ENCODE data around the gene PNKD.

Gene PNKD

DNA sequence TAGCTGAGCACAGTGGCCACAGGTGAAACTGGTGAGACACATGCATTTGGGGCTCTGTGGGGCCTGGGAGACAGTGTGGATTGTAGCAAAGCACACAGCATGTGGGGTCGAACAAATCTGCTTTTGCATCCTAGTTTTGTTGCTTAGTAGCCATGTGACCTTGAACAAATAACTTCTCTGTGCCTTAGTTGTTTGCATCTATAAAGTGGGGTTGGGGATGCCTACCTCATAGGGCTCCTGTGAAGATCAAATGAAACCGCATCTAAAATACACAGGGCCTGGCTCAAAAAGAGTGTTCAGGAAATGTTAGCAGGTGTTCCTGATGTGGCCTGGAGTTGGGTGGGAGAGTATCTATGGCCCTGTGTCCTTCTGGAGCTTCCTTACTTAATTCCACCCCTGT lies 56.0 kb downstream of the PNKD start:
- peak overlapping the region in 3 of 11 experiments; percentile 46 to 85 (median 84); a peak in 5 of 22 replicates for H3K9ac ChIP-seq
- H3K4me3 ChIP-seq, result peak overlapping the region in 3 of 10 experiments; percentile 43 to 76 (median 73); a peak in 6 of 20 replicates
- H3K27me3 ChIP-seq, result no peaks in the 10 kb centered on the region
- peak overlapping the region in 2 of 11 experiments; percentile 29 to 57; a peak in 3 of 22 replicates for H3K27ac ChIP-seq
- peaks cover 0 to 34% (median 0%) of the 10 kb centered on the region in 11 experiments; a peak in 3 of 22 replicates for H3K36me3 ChIP-seq
- no peaks in the 10 kb centered on the region for H4K20me1 ChIP-seq
- H3K4me2 ChIP-seq, result peak overlapping the region in 7 of 11 experiments; percentile 31 to 98 (median 95); a peak in 12 of 22 replicates
- H3K4me1 ChIP-seq, result peaks cover 60 to 96% (median 87%) of the 10 kb centered on the region in 10 experiments
- no peaks in the 10 kb centered on the region for H3K9me3 ChIP-seq (replicated peaks in 1 of 11)
- no peak for TF ChIP-seq Cebpa-rat (IDR thresholded peaks at IDR 0.05)

DNA sequence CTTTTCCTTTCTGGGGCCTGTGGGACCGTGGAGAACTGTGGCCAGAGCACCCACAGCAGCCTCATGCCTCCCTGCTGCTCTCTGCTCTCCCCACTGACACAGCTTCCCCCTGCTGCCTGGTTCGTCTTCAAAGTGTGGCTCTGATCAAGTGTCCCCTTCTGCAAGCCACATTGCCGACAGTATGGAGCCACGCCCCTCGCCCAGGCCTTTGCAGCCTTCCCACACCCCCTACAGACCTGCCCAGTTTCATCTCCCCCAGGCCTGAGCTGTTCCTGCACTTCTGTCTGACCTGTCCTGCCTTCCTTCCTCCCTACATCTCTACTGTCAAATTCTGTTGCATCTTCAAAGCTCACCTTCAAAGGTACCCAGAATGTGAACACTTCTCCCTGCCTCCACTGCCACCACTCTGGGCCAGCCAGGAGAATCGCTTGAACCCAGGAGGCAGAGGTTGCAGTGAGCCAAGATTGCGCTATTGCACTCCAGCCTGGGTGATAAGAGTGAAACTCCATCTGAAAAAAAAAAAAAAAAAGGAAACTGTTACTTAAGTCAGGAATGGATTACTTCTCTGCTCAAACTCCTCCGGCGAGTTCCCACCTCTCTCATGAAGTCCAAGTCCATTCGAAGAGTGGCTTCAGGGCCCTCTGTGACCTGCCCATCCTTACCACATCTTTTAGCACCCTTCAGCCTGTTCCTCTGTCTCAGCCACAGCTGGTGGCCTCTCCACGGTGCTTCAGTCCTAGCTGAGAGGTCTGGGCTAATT lies 57.3 kb downstream of the PNKD start:
- peaks cover 0 to 34% (median 0%) of the 10 kb centered on the region in 11 experiments; a peak in 3 of 22 replicates for H3K36me3 ChIP-seq
- H4K20me1 ChIP-seq, result no peaks in the 10 kb centered on the region
- H3K4me1 ChIP-seq, result peaks cover 64 to 96% (median 87%) of the 10 kb centered on the region in 10 experiments
- peak overlapping the region; percentile 8 to 98 (median 91); a peak in 18 of 22 replicates for H3K4me2 ChIP-seq
- no peaks in the 10 kb centered on the region for H3K9me3 ChIP-seq (replicated peaks in 1 of 11)
- H3K4me3 ChIP-seq, result peak overlapping the region in 4 of 10 experiments; percentile 4 to 76 (median 42); a peak in 2 of 20 replicates
- no peak for TF ChIP-seq Cebpa-rat (IDR thresholded peaks at IDR 0.05)
- peak overlapping the region in 7 of 11 experiments; percentile 2 to 85 (median 41); a peak in 11 of 22 replicates for H3K9ac ChIP-seq
- no peaks in the 10 kb centered on the region for H3K27me3 ChIP-seq
- peak overlapping the region in 8 of 11 experiments; percentile 2 to 93 (median 38); a peak in 10 of 22 replicates for H3K27ac ChIP-seq

DNA sequence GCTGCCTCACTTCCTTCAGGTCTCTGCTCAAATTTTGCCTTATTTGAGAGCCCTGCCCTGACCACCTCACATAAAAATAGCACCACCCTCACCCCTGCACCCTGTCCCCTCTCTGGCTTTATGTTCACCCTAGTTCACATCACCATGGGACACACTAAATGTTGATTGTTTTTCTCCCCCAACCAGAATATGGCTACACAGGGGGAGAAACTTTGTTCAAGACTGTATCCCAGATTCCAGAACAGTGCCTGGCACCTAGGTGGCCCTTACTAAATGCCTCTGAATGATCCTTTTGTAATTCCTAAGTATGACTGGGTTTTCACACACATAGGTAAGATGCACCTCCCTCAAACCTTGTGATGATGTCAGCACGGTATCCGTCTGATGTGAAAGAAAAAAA lies 58.0 kb downstream of the PNKD start:
- no peaks in the 10 kb centered on the region for H3K9me3 ChIP-seq (replicated peaks in 1 of 11)
- no peaks in the 10 kb centered on the region for H4K20me1 ChIP-seq
- peak overlapping the region in 6 of 11 experiments; percentile 27 to 85 (median 44); a peak in 8 of 22 replicates for H3K9ac ChIP-seq
- H3K27ac ChIP-seq, result peak overlapping the region in 8 of 11 experiments; percentile 2 to 93 (median 32); a peak in 9 of 22 replicates
- peaks cover 67 to 98% (median 88%) of the 10 kb centered on the region in 10 experiments for H3K4me1 ChIP-seq
- TF ChIP-seq Cebpa-rat (IDR thresholded peaks at IDR 0.05), result no peak
- H3K36me3 ChIP-seq, result peaks cover 0 to 34% (median 0%) of the 10 kb centered on the region in 11 experiments; a peak in 3 of 22 replicates
- H3K27me3 ChIP-seq, result no peaks in the 10 kb centered on the region
- no peak overlapping the region for H3K4me3 ChIP-seq
- peak overlapping the region; percentile 85 to 98 (median 93); a peak in 19 of 22 replicates for H3K4me2 ChIP-seq

DNA sequence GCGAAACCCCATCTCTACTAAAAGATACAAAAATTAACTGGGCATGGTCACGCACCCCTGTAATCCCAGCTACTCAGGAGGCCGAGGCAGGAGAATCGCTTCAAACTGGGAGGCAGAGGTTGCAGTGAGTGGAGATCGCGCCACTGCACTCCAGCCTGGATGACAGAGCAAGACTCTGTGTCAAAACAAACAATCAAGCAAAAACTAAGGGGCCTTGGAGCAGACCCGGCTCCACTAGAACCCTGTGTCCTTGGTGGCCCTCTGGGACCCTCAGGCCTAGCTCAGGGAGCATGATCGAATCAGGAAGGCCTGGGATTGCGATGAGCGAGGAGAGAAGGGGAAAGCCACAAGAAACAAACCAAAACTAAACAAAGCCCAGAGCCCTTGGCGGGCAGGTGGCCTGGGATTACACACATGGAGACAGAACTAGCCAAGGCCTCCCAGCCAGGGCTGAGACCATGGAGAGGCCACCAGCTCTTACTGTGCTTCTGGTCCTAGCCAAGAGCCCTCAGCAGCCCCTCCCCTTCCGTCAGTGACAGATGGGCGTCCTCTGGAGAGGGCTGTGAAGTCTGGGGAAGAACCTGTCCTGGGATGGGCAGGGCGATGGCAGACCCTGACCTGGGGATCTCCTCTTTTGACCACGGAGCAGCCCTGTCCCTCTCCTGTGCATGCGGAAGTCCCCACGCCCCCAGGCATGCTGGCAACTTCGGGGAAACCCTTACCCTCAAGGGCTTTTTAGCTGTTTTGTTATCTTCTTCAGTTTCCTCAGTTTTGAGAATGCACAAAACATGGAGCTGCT lies 58.9 kb downstream of the PNKD start:
- Histone ChIP-seq H3K36me3 (peaks cover 0 to 36% (median 0%) of the 10 kb centered on the region in 11 experiments; a peak in 4 of 22 replicates), H3K4me2 (peak overlapping the region; percentile 85 to 98 (median 93)), H3K9ac (peak overlapping the region; percentile 39 to 85 (median 68); a peak in 21 of 22 replicates), H4K20me1 (no peaks in the 10 kb centered on the region), H3K9me3 (replicated peaks in 1 of 11) (0 out of 22 replicates have a peak, but pooled peaks cover 0 to under 1% (median 0%) of the 10 kb centered on the region in 11 experiments), H3K27me3 (no peaks in the 10 kb centered on the region), H3K4me1 (peaks cover 67 to 100% (median 93%) of the 10 kb centered on the region in 10 experiments), H3K27ac (peak overlapping the region; percentile 61 to 93 (median 77)), H3K4me3 (peak overlapping the region in 5 of 10 experiments; percentile 1 to 36 (median 25); a peak in 5 of 20 replicates)
- TF ChIP-seq Cebpa-rat (IDR thresholded peaks at IDR 0.05), result no peak

DNA sequence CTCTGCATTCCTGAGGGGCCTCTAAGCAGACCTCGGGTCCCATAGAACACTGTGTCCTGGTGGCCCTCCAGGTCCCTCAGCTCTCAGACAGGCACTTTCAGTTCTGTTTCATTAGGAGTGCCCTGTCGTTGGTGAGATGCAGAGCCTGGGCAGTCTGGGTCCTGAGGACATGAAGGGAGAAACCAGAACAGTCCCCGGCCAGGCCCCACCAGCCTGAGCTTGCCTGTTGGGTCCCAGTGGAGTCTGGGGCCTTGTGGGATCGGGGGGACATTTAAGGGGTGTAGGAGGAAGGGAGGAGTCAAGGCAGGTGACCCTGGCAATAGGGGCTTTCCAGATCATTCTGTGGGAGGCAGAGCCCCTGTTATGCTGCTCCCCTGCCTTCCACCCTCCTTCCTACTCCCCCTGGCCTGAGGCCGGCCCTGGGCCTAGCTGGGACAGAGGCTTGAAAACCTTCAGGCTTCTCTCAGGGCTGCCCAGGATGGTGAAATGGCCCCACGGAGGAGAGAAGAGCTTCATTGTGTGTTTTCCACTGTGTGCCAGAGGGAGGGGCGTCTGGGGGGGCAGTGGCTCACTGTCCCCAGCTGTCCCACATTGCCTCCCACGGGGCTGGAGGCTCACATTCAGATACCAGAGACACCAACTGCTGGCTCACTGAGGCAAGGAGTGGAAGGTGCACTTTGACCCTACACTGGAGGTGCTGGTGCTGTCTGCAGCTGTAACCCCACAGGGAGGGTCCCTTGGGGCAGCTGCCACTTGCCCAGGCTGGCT lies 59.7 kb downstream of the PNKD start:
- Histone ChIP-seq H3K27ac (peak overlapping the region; percentile 61 to 93 (median 77)), H3K9me3 (replicated peaks in 1 of 11) (0 out of 22 replicates have a peak, but pooled peaks cover 0 to 5% (median 0%) of the 10 kb centered on the region in 11 experiments), H3K27me3 (no peaks in the 10 kb centered on the region), H3K9ac (peak overlapping the region; percentile 39 to 85 (median 68); a peak in 21 of 22 replicates), H3K4me3 (peak overlapping the region in 7 of 10 experiments; percentile 14 to 36 (median 23); a peak in 8 of 20 replicates), H3K36me3 (peaks cover 0 to 42% (median 0%) of the 10 kb centered on the region in 11 experiments; a peak in 5 of 22 replicates), H3K4me2 (peak overlapping the region; percentile 85 to 98 (median 93)), H3K4me1 (peaks cover 73 to 100% (median 95%) of the 10 kb centered on the region in 10 experiments), H4K20me1 (no peaks in the 10 kb centered on the region)
- TF ChIP-seq Cebpa-rat (IDR thresholded peaks at IDR 0.05), result no peak

DNA sequence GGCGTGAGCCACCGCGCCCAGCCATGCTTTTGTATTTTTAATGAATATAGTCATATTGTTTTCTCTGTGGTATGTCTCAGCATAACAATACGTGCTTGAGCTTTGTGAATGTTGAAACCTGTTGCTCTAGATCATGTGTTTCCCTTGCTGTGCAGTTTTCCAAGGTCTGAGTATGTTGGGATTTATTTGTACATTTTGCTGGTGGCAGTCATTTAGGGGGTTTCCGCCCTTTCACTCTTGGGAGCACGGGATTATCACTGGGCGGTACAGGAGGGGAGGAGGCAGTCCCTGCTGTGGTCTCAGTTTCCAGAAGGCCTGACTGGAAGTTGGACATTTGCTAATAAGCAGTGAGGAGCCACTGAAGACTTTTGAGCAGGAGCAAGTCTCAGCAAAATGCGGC lies 61.4 kb downstream of the PNKD start:
- Histone ChIP-seq H3K27ac (peak overlapping the region; percentile 60 to 94 (median 83)), H3K4me1 (peaks cover 76 to 95% (median 86%) of the 10 kb centered on the region in 10 experiments), H3K4me3 (peak overlapping the region in 4 of 10 experiments; percentile 40 to 64 (median 52); a peak in 8 of 20 replicates), H3K9ac (peak overlapping the region; percentile 41 to 85 (median 73); a peak in 20 of 22 replicates), H3K9me3 (replicated peaks in 1 of 11) (0 out of 22 replicates have a peak, but pooled peaks cover 0 to 5% (median 0%) of the 10 kb centered on the region in 11 experiments), H3K27me3 (no peaks in the 10 kb centered on the region), H3K36me3 (peaks cover 0 to 42% (median 0%) of the 10 kb centered on the region in 11 experiments; a peak in 5 of 22 replicates), H3K4me2 (peak overlapping the region; percentile 64 to 98 (median 93); a peak in 21 of 22 replicates), H4K20me1 (no peaks in the 10 kb centered on the region)
- no peak for TF ChIP-seq Cebpa-rat (IDR thresholded peaks at IDR 0.05)

DNA sequence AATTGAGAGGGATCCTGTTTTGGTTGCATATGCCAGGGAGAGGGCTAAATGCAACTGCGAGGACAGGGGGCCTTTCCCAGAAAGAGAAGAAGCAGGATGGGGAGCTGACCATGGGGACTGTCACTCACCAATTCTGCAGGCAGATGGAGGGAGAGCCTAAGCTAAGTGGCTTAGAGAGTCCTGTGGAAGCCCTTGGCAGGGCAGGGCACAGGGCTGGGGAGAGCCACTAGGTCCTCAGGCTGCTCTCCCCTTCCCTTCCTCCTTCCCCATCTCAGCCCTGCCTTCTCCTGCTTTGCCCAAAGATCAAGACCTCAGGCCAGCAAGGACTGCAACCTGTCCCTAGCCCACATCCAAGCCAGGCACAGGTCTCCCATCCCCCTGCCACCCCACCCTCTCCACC lies 62.0 kb downstream of the PNKD start:
- peaks cover 0 to 45% (median 0%) of the 10 kb centered on the region in 11 experiments; a peak in 6 of 22 replicates for H3K36me3 ChIP-seq

More for the DNA sequence above, 62.0 kb downstream of the PNKD start:
- H4K20me1 ChIP-seq, result no peaks in the 10 kb centered on the region
- H3K9me3 ChIP-seq (replicated peaks in 1 of 11), result 0 out of 22 replicates have a peak, but pooled peaks cover 0 to 5% (median 0%) of the 10 kb centered on the region in 11 experiments
- TF ChIP-seq Cebpa-rat (IDR thresholded peaks at IDR 0.05), result no peak
- peak overlapping the region; percentile 41 to 85 (median 73); a peak in 21 of 22 replicates for H3K9ac ChIP-seq
- H3K4me3 ChIP-seq, result peak overlapping the region in 7 of 10 experiments; percentile 12 to 64 (median 45); a peak in 11 of 20 replicates
- H3K27me3 ChIP-seq, result no peaks in the 10 kb centered on the region
- H3K4me2 ChIP-seq, result peak overlapping the region; percentile 64 to 98 (median 93)
- peak overlapping the region; percentile 60 to 94 (median 83) for H3K27ac ChIP-seq
- H3K4me1 ChIP-seq, result peaks cover 72 to 90% (median 81%) of the 10 kb centered on the region in 10 experiments
